ENCODE results near the gene ADGRV1. TPM values are rescaled to one million over a fixed set of nuclear protein-coding genes. Genes with fewer than 3 reads are reported as not detected.

ADGRV1 gene
- total RNA-seq, 1 donor from 2014 or later = 0.69 TPM

- H3K4me3 ChIP-seq (ENCODE audit: low read depth, low read length) = no peak overlapping the region
- TF ChIP-seq, protein P1, sequence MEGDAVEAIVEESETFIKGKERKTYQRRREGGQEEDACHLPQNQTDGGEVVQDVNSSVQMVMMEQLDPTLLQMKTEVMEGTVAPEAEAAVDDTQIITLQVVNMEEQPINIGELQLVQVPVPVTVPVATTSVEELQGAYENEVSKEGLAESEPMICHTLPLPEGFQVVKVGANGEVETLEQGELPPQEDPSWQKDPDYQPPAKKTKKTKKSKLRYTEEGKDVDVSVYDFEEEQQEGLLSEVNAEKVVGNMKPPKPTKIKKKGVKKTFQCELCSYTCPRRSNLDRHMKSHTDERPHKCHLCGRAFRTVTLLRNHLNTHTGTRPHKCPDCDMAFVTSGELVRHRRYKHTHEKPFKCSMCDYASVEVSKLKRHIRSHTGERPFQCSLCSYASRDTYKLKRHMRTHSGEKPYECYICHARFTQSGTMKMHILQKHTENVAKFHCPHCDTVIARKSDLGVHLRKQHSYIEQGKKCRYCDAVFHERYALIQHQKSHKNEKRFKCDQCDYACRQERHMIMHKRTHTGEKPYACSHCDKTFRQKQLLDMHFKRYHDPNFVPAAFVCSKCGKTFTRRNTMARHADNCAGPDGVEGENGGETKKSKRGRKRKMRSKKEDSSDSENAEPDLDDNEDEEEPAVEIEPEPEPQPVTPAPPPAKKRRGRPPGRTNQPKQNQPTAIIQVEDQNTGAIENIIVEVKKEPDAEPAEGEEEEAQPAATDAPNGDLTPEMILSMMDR (conservative IDR thresholded peaks at IDR 0.05; ENCODE audit: low read depth, low read length) = no peak
- no peak for DNase-seq (ENCODE audit: low read depth)
Measured at GRCh38 chr5:90902170-90902569, 343.6 kb downstream of the ADGRV1 start.

- TF ChIP-seq, protein P1 (conservative IDR thresholded peaks at IDR 0.05; ENCODE audit: low read depth, low read length) = no peak
- H3K4me3 ChIP-seq (ENCODE audit: low read depth, low read length) = no peak overlapping the region
- DNase-seq (ENCODE audit: low read depth) = no peak
Measured at GRCh38 chr5:90902651-90903386, 344.2 kb downstream of the ADGRV1 start.

DNA sequence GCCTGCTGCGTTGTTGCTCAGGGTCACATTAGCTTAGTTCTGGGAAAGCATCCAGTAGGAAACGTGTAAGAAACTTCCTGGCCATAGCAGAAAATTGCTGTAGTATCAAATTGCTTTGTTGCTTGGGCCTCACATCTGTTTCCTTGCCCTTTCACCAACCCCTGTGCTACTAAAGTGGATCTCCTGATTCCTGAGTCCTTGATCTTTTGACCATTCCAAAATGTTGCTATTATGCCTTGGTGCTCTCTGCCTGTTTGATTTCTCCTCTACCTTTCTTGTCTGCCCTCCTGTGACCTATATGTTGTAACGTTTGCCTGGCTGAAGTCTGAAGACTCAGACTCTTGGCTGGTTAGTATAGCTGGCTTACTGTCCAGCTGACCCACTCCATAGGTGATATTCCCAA lies 350.5 kb downstream of the ADGRV1 start:
- TF ChIP-seq, protein P1 (conservative IDR thresholded peaks at IDR 0.05; ENCODE audit: low read depth, low read length) = no peak
- no peak overlapping the region for H3K4me3 ChIP-seq (ENCODE audit: low read depth, low read length)
- no peak for DNase-seq (ENCODE audit: low read depth)

GRCh38 chr5:90909940-90910339 lies 351.3 kb downstream of the ADGRV1 start:
- DNase-seq (ENCODE audit: low read depth) = no peak
- H3K4me3 ChIP-seq (ENCODE audit: low read depth, low read length) = no peak overlapping the region
- TF ChIP-seq, protein P1 (conservative IDR thresholded peaks at IDR 0.05; ENCODE audit: low read depth, low read length) = no peak

- no peak overlapping the region for H3K4me3 ChIP-seq (ENCODE audit: low read depth, low read length)
- TF ChIP-seq, protein P1 (conservative IDR thresholded peaks at IDR 0.05; ENCODE audit: low read depth, low read length) = no peak
- no peak for DNase-seq (ENCODE audit: low read depth)
Measured at GRCh38 chr5:90911169-90911568, 352.6 kb downstream of the ADGRV1 start.

- no peak for DNase-seq (ENCODE audit: low read depth)
- no peak overlapping the region for H3K4me3 ChIP-seq (ENCODE audit: low read depth, low read length)
- TF ChIP-seq, protein P1 (conservative IDR thresholded peaks at IDR 0.05; ENCODE audit: low read depth, low read length) = no peak
Measured at GRCh38 chr5:90912476-90912875, 353.9 kb downstream of the ADGRV1 start.

GRCh38 chr5:90915393-90915792 lies 356.8 kb downstream of the ADGRV1 start:
- TF ChIP-seq, protein P1 (conservative IDR thresholded peaks at IDR 0.05; ENCODE audit: low read depth, low read length) = no peak
- DNase-seq (ENCODE audit: low read depth) = no peak
- H3K4me3 ChIP-seq (ENCODE audit: low read depth, low read length) = no peak overlapping the region
